ENCODE measurements around the gene GYPC. TPM values are rescaled to one million over a fixed set of nuclear protein-coding genes. Genes with fewer than 3 reads are reported as not detected.
"Not testable (repeated sequence)": the region's sequence is repeated elsewhere in the genome, so short reads cannot be mapped to it uniquely, and the experiment has no call there.

GYPC gene
- total RNA-seq, 2 donors from 2014 or later, result 111 to 161 TPM

DNA sequence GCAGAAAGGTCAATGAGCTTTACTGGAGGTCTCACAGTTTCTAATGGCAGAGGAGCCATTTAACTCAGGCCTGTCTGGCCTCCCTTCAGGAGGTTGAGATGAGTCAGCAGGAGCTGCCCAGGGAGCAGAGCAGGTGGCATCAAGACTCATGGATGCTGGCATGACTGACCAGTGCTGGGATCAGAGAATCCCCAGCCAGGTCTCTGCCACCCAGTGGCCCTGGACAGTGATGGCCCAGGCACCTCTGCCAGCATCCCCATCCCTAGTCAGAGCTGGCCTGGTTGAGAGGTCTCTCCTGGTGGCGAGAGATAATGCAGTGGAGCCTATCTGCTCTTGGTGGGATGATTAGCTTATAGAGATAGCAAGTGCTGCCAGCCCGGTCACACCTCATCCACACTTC lies 43.1 kb downstream of the GYPC start:
- Mint-ChIP-seq H3K9me3 (peaks cover 0 to 4% of the 10 kb centered on the region in 2 donors), H3K27ac (peak overlapping the region in 1 of 2 donors; percentile 50), H3K36me3 (peaks cover 30 to 45% of the 10 kb centered on the region in 2 donors)
- DNase-seq (ENCODE audit: low spot score in 2 of 2), result no peak
- peak in 1 of 2 donors; percentile 20 for ATAC-seq

- peaks cover 23 to 39% of the 10 kb centered on the region in 2 donors for H3K36me3 Mint-ChIP-seq
- ATAC-seq, result no peak
- DNase-seq (ENCODE audit: low spot score in 2 of 2), result no peak
- peak overlapping the region in 1 of 2 donors; percentile 26 for H3K27ac Mint-ChIP-seq
- H3K9me3 Mint-ChIP-seq, result peaks cover 0 to 4% of the 10 kb centered on the region in 2 donors
These were observed 44.0 kb downstream of the GYPC start for GRCh38 chr2:126699716-126700581.

GRCh38 chr2:126700677-126701076 lies 44.7 kb downstream of the GYPC start:
- peak overlapping the region in 1 of 2 donors; percentile 26 for H3K27ac Mint-ChIP-seq
- H3K9me3 Mint-ChIP-seq, result peaks cover 0 to 4% of the 10 kb centered on the region in 2 donors
- no peak for ATAC-seq
- H3K36me3 Mint-ChIP-seq, result peaks cover 22 to 35% of the 10 kb centered on the region in 2 donors
- DNase-seq (ENCODE audit: low spot score in 2 of 2), result no peak

- no peak for ATAC-seq
- Mint-ChIP-seq H3K9me3 (peaks cover 4 to 6% of the 10 kb centered on the region in 2 donors), H3K27ac (no peak overlapping the region), H3K36me3 (peaks cover 4 to 22% of the 10 kb centered on the region in 2 donors)
- no peak for DNase-seq (ENCODE audit: low spot score in 2 of 2)
These were observed 47.4 kb downstream of the GYPC start for GRCh38 chr2:126703311-126703710.

GRCh38 chr2:126704434-126705160 lies 48.6 kb downstream of the GYPC start:
- Mint-ChIP-seq H3K36me3 (peaks cover 0 to 13% of the 10 kb centered on the region in 2 donors), H3K9me3 (peaks cover 2 to 6% of the 10 kb centered on the region in 2 donors), H3K27ac (no peak overlapping the region)
- DNase-seq (ENCODE audit: low spot score in 2 of 2) (no peak), ATAC-seq (no peak)

GRCh38 chr2:126707191-126707590 lies 51.2 kb downstream of the GYPC start:
- Mint-ChIP-seq H3K27ac (no peak overlapping the region), H3K36me3 (no peaks in the 10 kb centered on the region), H3K9me3 (peaks cover 0 to 6% of the 10 kb centered on the region in 2 donors)
- DNase-seq (ENCODE audit: low spot score in 2 of 2) (no peak), ATAC-seq (no peak)

- H3K36me3 Mint-ChIP-seq, result no peaks in the 10 kb centered on the region
- no peak for DNase-seq (ENCODE audit: low spot score in 2 of 2)
- ATAC-seq, result no peak
- H3K9me3 Mint-ChIP-seq, result peaks cover 0 to 6% of the 10 kb centered on the region in 2 donors
- H3K27ac Mint-ChIP-seq, result no peak overlapping the region
These were observed 52.0 kb downstream of the GYPC start for GRCh38 chr2:126707941-126708340.

GRCh38 chr2:126714191-126714965 lies 58.4 kb downstream of the GYPC start:
- ATAC-seq, result no peak
- Mint-ChIP-seq H3K27ac (peak overlapping the region in 1 of 2 donors; percentile 64), H3K36me3 (no peaks in the 10 kb centered on the region), H3K9me3 (no peaks in the 10 kb centered on the region)
- DNase-seq (ENCODE audit: low spot score in 2 of 2), result no peak

GRCh38 chr2:126715111-126715510 lies 59.2 kb downstream of the GYPC start:
- DNase-seq (ENCODE audit: low spot score in 2 of 2), result no peak
- peak overlapping the region in 1 of 2 donors; percentile 64 for H3K27ac Mint-ChIP-seq
- no peak for ATAC-seq
- no peaks in the 10 kb centered on the region for H3K36me3 Mint-ChIP-seq
- H3K9me3 Mint-ChIP-seq, result no peaks in the 10 kb centered on the region

DNA sequence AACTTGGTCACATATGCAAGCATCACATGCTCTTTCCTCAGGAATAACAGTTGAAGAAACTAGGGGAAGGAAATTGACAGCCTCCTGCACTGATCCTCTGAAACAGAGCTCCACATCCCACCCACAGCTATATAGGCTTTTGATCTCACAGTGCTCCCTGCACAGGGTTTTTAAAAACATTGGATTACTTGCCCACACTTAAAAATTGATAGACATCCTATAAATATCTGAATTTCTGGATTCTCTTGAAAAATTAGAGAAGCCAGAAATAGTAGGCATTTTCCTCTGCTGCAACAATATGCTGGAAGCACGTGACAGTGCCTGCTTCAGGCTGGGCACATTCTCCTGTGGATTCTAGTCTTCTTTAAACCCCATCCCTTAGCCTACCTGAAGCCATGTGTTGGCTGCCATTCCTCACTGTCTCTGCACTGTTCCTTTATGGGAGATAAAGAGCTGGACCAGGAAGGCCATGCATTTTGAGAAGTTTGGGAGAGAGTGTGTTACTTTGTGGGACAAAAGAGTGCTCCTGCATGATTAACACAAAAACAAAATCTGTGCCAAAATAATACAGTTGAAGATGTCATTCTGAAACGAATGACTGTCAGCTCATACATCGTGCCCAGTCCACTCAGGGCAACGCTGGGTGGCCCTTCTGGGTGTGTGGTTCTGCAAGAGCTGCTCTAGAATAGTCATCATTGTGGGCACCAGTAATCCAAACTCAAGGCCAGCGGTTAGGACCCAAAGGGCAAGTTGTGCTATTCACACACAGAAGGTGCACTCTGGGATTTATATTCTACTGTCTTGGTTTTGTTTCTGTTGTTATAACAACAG lies 59.8 kb downstream of the GYPC start:
- no peak for DNase-seq (ENCODE audit: low spot score in 2 of 2)
- Mint-ChIP-seq H3K36me3 (no peaks in the 10 kb centered on the region), H3K27ac (no peak overlapping the region), H3K9me3 (no peaks in the 10 kb centered on the region)
- no peak for ATAC-seq

GRCh38 chr2:126717277-126717676 lies 61.3 kb downstream of the GYPC start:
- not testable (repeated sequence) for ATAC-seq; DNase-seq (ENCODE audit: low spot score in 2 of 2); H3K36me3 Mint-ChIP-seq; H3K9me3 Mint-ChIP-seq; H3K27ac Mint-ChIP-seq

DNA sequence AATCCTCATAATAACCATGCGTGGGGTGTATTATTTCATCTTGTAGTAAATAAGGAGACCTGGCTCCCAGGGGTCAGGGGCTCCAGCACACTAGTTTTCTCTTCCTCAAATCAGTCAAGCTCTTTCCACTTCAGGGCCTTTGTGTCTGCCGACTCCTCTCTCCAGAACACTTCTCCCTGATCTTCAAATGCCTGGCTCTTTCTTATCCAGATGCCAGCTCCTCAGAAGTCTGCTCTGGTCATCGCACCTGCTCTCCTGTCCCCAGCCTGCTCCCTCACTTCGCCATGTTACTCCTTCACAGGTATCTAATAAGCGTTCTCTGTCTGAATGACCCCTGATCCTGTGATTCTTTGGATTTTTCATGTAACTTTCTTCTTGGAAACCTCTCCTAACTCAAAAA lies 62.0 kb downstream of the GYPC start:
- no peak overlapping the region for H3K27ac Mint-ChIP-seq
- H3K36me3 Mint-ChIP-seq, result no peaks in the 10 kb centered on the region
- ATAC-seq (no peak), DNase-seq (ENCODE audit: low spot score in 2 of 2) (no peak)
- H3K9me3 Mint-ChIP-seq, result no peaks in the 10 kb centered on the region

- Mint-ChIP-seq H3K9me3 (peaks cover 4 to 12% of the 10 kb centered on the region in 2 donors), H3K36me3 (no peaks in the 10 kb centered on the region), H3K27ac (no peak overlapping the region)
- ATAC-seq (no peak), DNase-seq (ENCODE audit: low spot score in 2 of 2) (no peak)
These were observed 63.4 kb downstream of the GYPC start for GRCh38 chr2:126719191-126719832.

DNA sequence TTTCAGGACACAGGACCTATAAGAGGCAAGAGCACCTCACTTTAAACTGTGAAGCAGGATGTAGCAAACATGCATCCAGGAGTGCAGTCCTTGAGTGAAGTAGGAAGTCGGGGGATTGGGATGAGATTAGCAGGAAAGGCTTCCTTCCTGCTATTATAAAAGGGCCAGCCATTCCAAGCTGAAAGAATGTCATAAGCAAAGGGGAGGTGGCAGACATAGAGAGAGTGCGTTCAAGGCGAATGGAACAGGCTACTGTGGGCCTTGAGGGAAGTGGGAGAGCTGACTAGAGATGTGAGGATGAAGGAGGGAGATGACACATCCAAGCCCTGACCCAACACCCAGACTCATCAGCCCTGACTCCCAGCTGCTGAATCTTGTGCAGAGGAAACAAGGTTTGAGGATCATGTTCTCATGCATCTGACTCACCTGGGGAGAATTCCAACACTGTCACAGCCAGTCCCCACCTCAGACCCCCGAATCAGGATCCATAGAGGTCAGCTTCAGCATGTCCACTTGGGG lies 63.9 kb downstream of the GYPC start:
- DNase-seq (ENCODE audit: low spot score in 2 of 2) (no peak), ATAC-seq (peak in 1 of 2 donors; percentile 58)
- H3K9me3 Mint-ChIP-seq, result peaks cover 4 to 13% of the 10 kb centered on the region in 2 donors
- H3K27ac Mint-ChIP-seq, result no peak overlapping the region
- peaks cover under 1% of the 10 kb centered on the region in 2 donors for H3K36me3 Mint-ChIP-seq

DNA sequence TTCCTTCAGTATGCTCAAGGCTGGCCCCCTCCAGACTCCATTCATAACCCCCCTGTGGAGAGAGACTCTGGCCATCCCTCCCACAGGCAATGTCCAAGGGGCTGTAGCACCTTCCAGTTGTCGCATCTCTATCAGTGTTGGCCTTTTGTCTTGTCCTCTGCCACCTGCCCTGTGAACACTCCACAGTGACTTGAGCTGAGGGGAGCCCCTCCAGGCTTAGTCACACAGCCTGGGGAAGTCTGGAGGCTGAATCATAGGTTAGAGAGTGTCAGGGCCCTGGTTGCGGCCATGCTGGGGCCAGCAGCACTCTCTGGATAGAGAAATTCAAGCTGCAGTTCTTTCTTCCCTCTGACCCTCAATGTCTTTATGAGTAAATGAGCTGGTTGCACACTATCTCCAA lies 64.7 kb downstream of the GYPC start:
- Mint-ChIP-seq H3K9me3 (peaks cover 9 to 19% of the 10 kb centered on the region in 2 donors), H3K27ac (no peak overlapping the region), H3K36me3 (peaks cover 7% of the 10 kb centered on the region in 2 donors)
- DNase-seq (ENCODE audit: low spot score in 2 of 2) (no peak), ATAC-seq (peak in 1 of 2 donors; percentile 92)

Data from activated naive CD4-positive, alpha-beta T cell treated with anti-CD3 and anti-CD28 coated beads, Interleukin-2, amount 50 U/mL, for 72 hours (primary cell).